Panc1 (cell line): Measurements from ENCODE around the gene BRPF1. TPM values are rescaled to one million over a fixed set of nuclear protein-coding genes. Genes with fewer than 3 reads are reported as not detected.

ENCODE experiments used
- ATAC-seq: fragments of 200-7000 bp; cut with Tn5 transposase; 2 replicates; pipeline ENCODE4 v1.9.1; 2020; ENCODE audit warnings: mild to moderate bottlenecking, moderate library complexity
- BruUV-seq: library from RNA; stranded (reverse); fragments of 400-500 nt; replicated peaks from 2 replicates; lab custom pipeline; 2021; lab: Mats Ljungman, UMichigan
- CTCF ChIA-PET: fragments of 300-600 bp; sonication (Branson Sonifier 250); formaldehyde crosslinking; loops from one replicate; lab custom pipeline; 2022; ENCODE audit warnings: antibody characterized with exemption; lab: Charles Lee
- POLR2A ChIA-PET: fragments of 300-600 bp; sonication (Branson Sonifier 250); formaldehyde crosslinking; loops from one replicate; lab custom pipeline; 2022; ENCODE audit warnings: antibody characterized with exemption; lab: Charles Lee
- DNase-seq: peaks from one replicate; pipeline ENCODE4 v3.0.0-alpha.2; 2010; ENCODE audit warnings: low read depth, low spot score
- H3K27ac ChIP-seq: 2 replicates; pipeline ENCODE4 v1.5.1; 2011; ENCODE audit warnings: mild to moderate bottlenecking, low read length, inconsistent platforms
- H3K27me3 ChIP-seq: fragments of 200-500 bp; sonication (Bioruptor generic); 2 replicates; pipeline ENCODE4 v1.6.0; 2014; ENCODE audit warnings: low read length, inconsistent platforms; ENCODE audit not compliant: control insufficient read depth, insufficient read depth
- H3K36me3 ChIP-seq: fragments of 200-500 bp; sonication (Bioruptor generic); 2 replicates; pipeline ENCODE4 v1.5.1; 2014; ENCODE audit warnings: inconsistent platforms, mild to moderate bottlenecking, low read length, moderate library complexity; ENCODE audit not compliant: control insufficient read depth, insufficient read depth
- H3K4me1 ChIP-seq: 2 replicates; pipeline ENCODE4 v1.5.1; 2011; ENCODE audit warnings: inconsistent platforms, mild to moderate bottlenecking, low read length, moderate library complexity; ENCODE audit not compliant: control insufficient read depth, insufficient read depth
- H3K4me3 ChIP-seq, 2 experiments: 2 replicates each; pipeline ENCODE4 v1.5.1; 2011 to 2012; ENCODE audit warnings: low read depth in 2 of 2, low read length in 2 of 2, mild to moderate bottlenecking in 2 of 2, inconsistent platforms in 1 of 2, moderate library complexity in 1 of 2
- H3K9me3 ChIP-seq: fragments of 200-500 bp; sonication (Bioruptor generic); 2 replicates; pipeline ENCODE4 v1.5.1; 2014; ENCODE audit warnings: low read depth, mild to moderate bottlenecking, inconsistent platforms, low read length, moderate library complexity; ENCODE audit not compliant: control insufficient read depth, insufficient read depth
- POLR2AphosphoS5 ChIP-seq: IDR thresholded peaks from 2 replicates; pipeline ENCODE4 v1.6.1; 2012; ENCODE audit warnings: mild to moderate bottlenecking, low read depth, low read length, moderate library complexity
- SIN3A ChIP-seq: IDR thresholded peaks from 2 replicates; pipeline ENCODE4 v1.6.1; 2012; ENCODE audit warnings: low read depth, mild to moderate bottlenecking, low read length, moderate library complexity, borderline replicate concordance; ENCODE audit not compliant: insufficient read depth
- TCF7L2 ChIP-seq: IDR thresholded peaks from 2 replicates; pipeline ENCODE4 v1.6.1; 2011; ENCODE audit warnings: mild to moderate bottlenecking, low read depth, low read length, inconsistent platforms
- in situ Hi-C: cut with HindIII; loops from 2 replicates; pipeline ENCODE4 v1.10.0; 2016; ENCODE audit warnings: low sequenced_read_pairs, low pct_unique_long_range_greater_than_20kb
- intact Hi-C: fragments of 100-400 bp; cut with micrococcal nuclease; formaldehyde crosslinking; loops from one replicate; pipeline ENCODE4 v1.10.0; 2022; ENCODE audit not compliant: unreplicated experiment
- total RNA-seq: library from RNA; stranded (reverse); gene quantifications from one replicate; pipeline ENCODE4 v1.2.1, GENCODE V29; 2021; ENCODE audit not compliant: unreplicated experiment
- TF ChIP-seq, protein P1 (sequence below), 2 experiments: IDR thresholded peaks; 2 replicates each; pipeline ENCODE4 v1.6.1; 2011 to 2012; ENCODE audit warnings: low read depth in 2 of 2, control low read depth in 1 of 2, low read length in 1 of 2, mild to moderate bottlenecking in 1 of 2, moderate library complexity in 1 of 2; ENCODE audit not compliant: insufficient read depth in 1 of 2
- TF ChIP-seq, protein P2 (sequence below): fragments of 450-650 bp; IDR thresholded peaks from 2 replicates; pipeline ENCODE4 v1.5.1; 2017; ENCODE audit warnings: mild to moderate bottlenecking

Gene BRPF1
- total RNA-seq, 1 experiment from 2014 or later, result 17.4 TPM

DNA sequence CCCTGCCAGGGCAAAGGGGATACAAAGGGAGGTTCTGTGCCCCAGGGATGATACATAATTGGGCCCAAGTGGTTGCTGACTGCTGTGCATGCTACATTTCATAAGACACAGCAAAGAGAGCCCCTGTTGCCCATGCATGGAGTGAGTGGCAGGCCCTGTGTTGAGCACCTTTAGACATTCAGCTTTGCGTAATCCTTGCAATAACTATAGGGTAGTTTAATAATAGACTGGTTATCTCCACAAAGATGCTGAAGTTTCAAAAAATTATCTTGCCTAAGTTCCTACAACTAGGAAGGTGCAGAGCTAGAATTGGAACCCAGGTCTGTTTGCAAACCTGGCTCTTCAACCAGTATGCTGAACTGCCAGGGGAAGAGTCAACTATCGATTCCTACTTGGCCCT is 16.5 kb downstream of the BRPF1 start:
- Histone ChIP-seq H3K27me3 (no peaks in the 10 kb centered on the region), H3K9me3 (no peaks in the 10 kb centered on the region), H3K27ac (no peak overlapping the region), H3K4me1 (peaks cover 7% of the 10 kb centered on the region; the same call in 1 of the 2 replicates), H3K36me3 (peaks cover 2% of the 10 kb centered on the region), H3K4me3 (no peak overlapping the region)
- ChIA-PET CTCF (no interaction called here), POLR2A (no interaction called here)
- ATAC-seq (no peak), DNase-seq (no peak)
- BruUV-seq, result no TSS peak
- TF ChIP-seq, protein P1, sequence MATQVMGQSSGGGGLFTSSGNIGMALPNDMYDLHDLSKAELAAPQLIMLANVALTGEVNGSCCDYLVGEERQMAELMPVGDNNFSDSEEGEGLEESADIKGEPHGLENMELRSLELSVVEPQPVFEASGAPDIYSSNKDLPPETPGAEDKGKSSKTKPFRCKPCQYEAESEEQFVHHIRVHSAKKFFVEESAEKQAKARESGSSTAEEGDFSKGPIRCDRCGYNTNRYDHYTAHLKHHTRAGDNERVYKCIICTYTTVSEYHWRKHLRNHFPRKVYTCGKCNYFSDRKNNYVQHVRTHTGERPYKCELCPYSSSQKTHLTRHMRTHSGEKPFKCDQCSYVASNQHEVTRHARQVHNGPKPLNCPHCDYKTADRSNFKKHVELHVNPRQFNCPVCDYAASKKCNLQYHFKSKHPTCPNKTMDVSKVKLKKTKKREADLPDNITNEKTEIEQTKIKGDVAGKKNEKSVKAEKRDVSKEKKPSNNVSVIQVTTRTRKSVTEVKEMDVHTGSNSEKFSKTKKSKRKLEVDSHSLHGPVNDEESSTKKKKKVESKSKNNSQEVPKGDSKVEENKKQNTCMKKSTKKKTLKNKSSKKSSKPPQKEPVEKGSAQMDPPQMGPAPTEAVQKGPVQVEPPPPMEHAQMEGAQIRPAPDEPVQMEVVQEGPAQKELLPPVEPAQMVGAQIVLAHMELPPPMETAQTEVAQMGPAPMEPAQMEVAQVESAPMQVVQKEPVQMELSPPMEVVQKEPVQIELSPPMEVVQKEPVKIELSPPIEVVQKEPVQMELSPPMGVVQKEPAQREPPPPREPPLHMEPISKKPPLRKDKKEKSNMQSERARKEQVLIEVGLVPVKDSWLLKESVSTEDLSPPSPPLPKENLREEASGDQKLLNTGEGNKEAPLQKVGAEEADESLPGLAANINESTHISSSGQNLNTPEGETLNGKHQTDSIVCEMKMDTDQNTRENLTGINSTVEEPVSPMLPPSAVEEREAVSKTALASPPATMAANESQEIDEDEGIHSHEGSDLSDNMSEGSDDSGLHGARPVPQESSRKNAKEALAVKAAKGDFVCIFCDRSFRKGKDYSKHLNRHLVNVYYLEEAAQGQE (IDR thresholded peaks at IDR 0.05; ENCODE audit: insufficient read depth in 1 of 2, low read depth in 2 of 2, low read length in 1 of 2), result no peak
- TF ChIP-seq, protein P2, sequence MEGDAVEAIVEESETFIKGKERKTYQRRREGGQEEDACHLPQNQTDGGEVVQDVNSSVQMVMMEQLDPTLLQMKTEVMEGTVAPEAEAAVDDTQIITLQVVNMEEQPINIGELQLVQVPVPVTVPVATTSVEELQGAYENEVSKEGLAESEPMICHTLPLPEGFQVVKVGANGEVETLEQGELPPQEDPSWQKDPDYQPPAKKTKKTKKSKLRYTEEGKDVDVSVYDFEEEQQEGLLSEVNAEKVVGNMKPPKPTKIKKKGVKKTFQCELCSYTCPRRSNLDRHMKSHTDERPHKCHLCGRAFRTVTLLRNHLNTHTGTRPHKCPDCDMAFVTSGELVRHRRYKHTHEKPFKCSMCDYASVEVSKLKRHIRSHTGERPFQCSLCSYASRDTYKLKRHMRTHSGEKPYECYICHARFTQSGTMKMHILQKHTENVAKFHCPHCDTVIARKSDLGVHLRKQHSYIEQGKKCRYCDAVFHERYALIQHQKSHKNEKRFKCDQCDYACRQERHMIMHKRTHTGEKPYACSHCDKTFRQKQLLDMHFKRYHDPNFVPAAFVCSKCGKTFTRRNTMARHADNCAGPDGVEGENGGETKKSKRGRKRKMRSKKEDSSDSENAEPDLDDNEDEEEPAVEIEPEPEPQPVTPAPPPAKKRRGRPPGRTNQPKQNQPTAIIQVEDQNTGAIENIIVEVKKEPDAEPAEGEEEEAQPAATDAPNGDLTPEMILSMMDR, result no peak
- TF ChIP-seq POLR2AphosphoS5, result no peak
- no peak for TF ChIP-seq TCF7L2
- TF ChIP-seq SIN3A, result no peak
- in situ Hi-C loops, result no loop called here
- intact Hi-C loops, result no loop called here

DNA sequence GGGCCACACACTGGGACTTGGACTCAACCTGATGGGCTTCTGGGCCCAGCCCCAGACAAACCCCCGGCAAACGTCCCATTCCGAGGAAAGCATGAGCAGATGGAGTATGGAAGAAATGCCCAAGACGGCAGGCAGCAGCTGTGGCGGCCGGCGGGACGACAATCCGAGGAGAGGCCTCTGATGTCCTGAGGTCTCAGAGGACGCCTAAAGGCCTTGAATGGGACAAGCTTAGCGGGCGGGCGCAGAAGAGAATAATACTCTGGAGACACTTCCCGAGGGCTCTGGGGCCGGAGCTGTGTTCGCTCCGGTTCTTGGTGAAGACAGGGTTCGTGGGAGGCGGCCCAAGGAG is 17.7 kb downstream of the BRPF1 start:
- ChIA-PET POLR2A (interaction anchor here (0.5 to 0.9 kb wide), 3 partner anchors 12 to 865 kb away, joined by 3 to 10 read pairs (median 4); partner anchors contain the start of gene ARPC4), CTCF (interaction anchor here (1.0 kb wide), 1 partner anchor 22 kb away, joined by 3 read pairs; no protein-coding TSS in a partner anchor)
- Histone ChIP-seq H3K4me3 (peak overlapping the region; percentile 90 to 91), H3K36me3 (peaks cover 2% of the 10 kb centered on the region), H3K9me3 (no peaks in the 10 kb centered on the region), H3K4me1 (peaks cover 7% of the 10 kb centered on the region; the same call in 1 of the 2 replicates), H3K27me3 (no peaks in the 10 kb centered on the region), H3K27ac (peak overlapping the region; percentile 88)
- DNase-seq, result no peak
- BruUV-seq, result no TSS peak
- in situ Hi-C loops (no loop called here), intact Hi-C loops (no loop called here)
- no peak for TF ChIP-seq POLR2AphosphoS5
- ATAC-seq, result peak; percentile 58
